Measurements from ENCODE around the gene MTG2. TPM values are rescaled to one million over a fixed set of nuclear protein-coding genes. Genes with fewer than 3 reads are reported as not detected.

MTG2 gene
- total and polyA plus RNA-seq, 2 of the 13 experiments (the other 11 are each of a cell fraction or from before 2014, with no cell fraction given) = 20.4 to 37.8 TPM

- TF ChIP-seq, protein P1, sequence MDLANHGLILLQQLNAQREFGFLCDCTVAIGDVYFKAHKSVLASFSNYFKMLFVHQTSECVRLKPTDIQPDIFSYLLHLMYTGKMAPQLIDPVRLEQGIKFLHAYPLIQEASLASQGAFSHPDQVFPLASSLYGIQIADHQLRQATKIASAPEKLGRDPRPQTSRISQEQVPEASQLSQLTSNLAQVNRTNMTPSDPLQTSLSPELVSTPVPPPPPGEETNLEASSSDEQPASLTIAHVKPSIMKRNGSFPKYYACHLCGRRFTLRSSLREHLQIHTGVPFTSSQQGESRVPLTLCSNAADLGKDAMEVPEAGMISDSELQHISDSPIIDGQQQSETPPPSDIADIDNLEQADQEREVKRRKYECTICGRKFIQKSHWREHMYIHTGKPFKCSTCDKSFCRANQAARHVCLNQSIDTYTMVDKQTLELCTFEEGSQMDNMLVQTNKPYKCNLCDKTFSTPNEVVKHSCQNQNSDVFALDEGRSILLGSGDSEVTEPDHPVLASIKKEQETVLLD (CRISPR knock-in tag; IDR thresholded peaks at IDR 0.05; ENCODE audit: low read depth) = no peak
- TF ChIP-seq ZMAT3 (CRISPR knock-in tag; conservative IDR thresholded peaks at IDR 0.05) (peak; percentile 46; the same call in 1 of the 2 replicates), RBM39 (IDR thresholded peaks at IDR 0.05; ENCODE audit: low read depth, low read length, poor library complexity, severe bottlenecking) (no peak), ZNF614 (CRISPR knock-in tag; IDR thresholded peaks at IDR 0.05; ENCODE audit: borderline replicate concordance) (0 out of 2 replicates have a peak, but pooled peaks have one; percentile 41), CREBL2 (CRISPR knock-in tag; IDR thresholded peaks at IDR 0.05; ENCODE audit: borderline replicate concordance) (0 out of 2 replicates have a peak, but pooled peaks have one; percentile 42), ARID2 (CRISPR knock-in tag; IDR thresholded peaks at IDR 0.05; ENCODE audit: borderline replicate concordance) (0 out of 2 replicates have a peak, but pooled peaks have one; percentile 82), ZNF563 (CRISPR knock-in tag; IDR thresholded peaks at IDR 0.05) (0 out of 2 replicates have a peak, but pooled peaks have one; percentile 40), ZNF83 (CRISPR knock-in tag; IDR thresholded peaks at IDR 0.05; ENCODE audit: borderline replicate concordance) (0 out of 2 replicates have a peak, but pooled peaks have one; percentile 58), HOXD1 (CRISPR knock-in tag; IDR thresholded peaks at IDR 0.05) (peak; percentile 34; the same call in 1 of the 2 replicates), KDM2A (CRISPR knock-in tag; IDR thresholded peaks at IDR 0.05; ENCODE audit: borderline replicate concordance, low read depth) (no peak), POLR2G (IDR thresholded peaks at IDR 0.05; ENCODE audit: low read depth, low read length) (0 out of 2 replicates have a peak, but pooled peaks have one; percentile 17), SALL1 (CRISPR knock-in tag; IDR thresholded peaks at IDR 0.05) (peak; percentile 48), HNF1B (CRISPR knock-in tag; IDR thresholded peaks at IDR 0.05) (no peak), MYC (CRISPR knock-in tag; IDR thresholded peaks at IDR 0.05; ENCODE audit: borderline replicate concordance) (peak; percentile 33; the same call in 1 of the 2 replicates)
- TF ChIP-seq, protein P2, sequence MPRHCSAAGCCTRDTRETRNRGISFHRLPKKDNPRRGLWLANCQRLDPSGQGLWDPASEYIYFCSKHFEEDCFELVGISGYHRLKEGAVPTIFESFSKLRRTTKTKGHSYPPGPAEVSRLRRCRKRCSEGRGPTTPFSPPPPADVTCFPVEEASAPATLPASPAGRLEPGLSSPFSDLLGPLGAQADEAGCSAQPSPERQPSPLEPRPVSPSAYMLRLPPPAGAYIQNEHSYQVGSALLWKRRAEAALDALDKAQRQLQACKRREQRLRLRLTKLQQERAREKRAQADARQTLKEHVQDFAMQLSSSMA (CRISPR knock-in tag; IDR thresholded peaks at IDR 0.05) = no peak
- TF ChIP-seq, protein P3, sequence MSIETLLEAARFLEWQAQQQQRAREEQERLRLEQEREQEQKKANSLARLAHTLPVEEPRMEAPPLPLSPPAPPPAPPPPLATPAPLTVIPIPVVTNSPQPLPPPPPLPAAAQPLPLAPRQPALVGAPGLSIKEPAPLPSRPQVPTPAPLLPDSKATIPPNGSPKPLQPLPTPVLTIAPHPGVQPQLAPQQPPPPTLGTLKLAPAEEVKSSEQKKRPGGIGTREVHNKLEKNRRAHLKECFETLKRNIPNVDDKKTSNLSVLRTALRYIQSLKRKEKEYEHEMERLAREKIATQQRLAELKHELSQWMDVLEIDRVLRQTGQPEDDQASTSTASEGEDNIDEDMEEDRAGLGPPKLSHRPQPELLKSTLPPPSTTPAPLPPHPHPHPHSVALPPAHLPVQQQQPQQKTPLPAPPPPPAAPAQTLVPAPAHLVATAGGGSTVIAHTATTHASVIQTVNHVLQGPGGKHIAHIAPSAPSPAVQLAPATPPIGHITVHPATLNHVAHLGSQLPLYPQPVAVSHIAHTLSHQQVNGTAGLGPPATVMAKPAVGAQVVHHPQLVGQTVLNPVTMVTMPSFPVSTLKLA (IDR thresholded peaks at IDR 0.05) = no peak
- TF ChIP-seq, protein P4, sequence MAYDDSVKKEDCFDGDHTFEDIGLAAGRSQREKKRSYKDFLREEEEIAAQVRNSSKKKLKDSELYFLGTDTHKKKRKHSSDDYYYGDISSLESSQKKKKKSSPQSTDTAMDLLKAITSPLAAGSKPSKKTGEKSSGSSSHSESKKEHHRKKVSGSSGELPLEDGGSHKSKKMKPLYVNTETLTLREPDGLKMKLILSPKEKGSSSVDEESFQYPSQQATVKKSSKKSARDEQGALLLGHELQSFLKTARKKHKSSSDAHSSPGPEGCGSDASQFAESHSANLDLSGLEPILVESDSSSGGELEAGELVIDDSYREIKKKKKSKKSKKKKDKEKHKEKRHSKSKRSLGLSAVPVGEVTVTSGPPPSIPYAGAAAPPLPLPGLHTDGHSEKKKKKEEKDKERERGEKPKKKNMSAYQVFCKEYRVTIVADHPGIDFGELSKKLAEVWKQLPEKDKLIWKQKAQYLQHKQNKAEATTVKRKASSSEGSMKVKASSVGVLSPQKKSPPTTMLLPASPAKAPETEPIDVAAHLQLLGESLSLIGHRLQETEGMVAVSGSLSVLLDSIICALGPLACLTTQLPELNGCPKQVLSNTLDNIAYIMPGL (CRISPR knock-in tag; IDR thresholded peaks at IDR 0.05; ENCODE audit: borderline replicate concordance in 1 of 2, low read depth in 1 of 2) = peak; percentile 31 to 33; a peak in 2 of 4 replicates
Measured at GRCh38 chr20:62239278-62239879, 56.6 kb downstream of the MTG2 start (continued).

Data from HepG2 (cell line).